Astrocyte (in vitro differentiated cells and primary cell): Measurements from ENCODE around the gene TMEM259.

Source experiments
- EZH2 ChIP-seq: IDR thresholded peaks from 2 replicates; pipeline ENCODE4 v1.6.1; 2012; ENCODE audit warnings: mild to moderate bottlenecking, low read length, inconsistent platforms; ENCODE audit not compliant: insufficient read depth
- TF ChIP-seq, protein P1 (sequence below): IDR thresholded peaks from 2 replicates; pipeline ENCODE4 v1.5.1; 2011; ENCODE audit warnings: low read depth, mild to moderate bottlenecking, inconsistent platforms, low read length, moderate library complexity; ENCODE audit not compliant: insufficient read depth

DNA sequence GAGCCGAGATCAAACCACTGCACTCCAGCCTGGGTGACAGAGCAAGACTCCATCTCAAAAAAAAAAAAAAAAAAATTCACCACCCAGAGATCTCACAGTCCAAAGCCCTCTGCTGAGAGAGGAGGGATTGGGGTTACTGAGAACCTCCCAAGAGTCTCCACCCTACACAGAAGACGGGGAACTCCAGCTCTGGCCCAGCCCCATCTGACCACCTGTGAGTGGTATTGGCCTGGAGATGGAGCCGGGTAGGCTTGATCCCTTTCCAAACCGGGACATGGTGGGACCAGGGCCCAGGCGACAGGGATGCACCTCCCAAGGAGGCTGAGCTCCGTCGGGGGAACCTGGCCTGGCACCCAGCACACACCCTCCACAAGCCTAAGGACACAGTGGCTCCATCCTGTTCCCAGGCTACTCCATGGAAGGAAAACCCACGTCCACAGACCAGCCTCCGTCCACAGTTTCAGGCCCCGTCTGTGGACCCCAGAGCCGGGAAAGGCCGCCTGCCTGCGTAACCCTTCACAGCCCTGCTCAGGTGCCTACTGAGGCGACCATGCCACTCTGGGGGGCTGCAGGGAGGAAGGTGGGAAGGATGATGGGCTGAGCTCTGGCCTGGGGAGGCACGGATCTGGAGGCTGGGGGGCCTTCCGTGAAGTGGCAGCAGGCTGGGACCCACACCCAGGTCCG is 1.8 kb downstream of the TMEM259 start:
- TF ChIP-seq, protein P1, sequence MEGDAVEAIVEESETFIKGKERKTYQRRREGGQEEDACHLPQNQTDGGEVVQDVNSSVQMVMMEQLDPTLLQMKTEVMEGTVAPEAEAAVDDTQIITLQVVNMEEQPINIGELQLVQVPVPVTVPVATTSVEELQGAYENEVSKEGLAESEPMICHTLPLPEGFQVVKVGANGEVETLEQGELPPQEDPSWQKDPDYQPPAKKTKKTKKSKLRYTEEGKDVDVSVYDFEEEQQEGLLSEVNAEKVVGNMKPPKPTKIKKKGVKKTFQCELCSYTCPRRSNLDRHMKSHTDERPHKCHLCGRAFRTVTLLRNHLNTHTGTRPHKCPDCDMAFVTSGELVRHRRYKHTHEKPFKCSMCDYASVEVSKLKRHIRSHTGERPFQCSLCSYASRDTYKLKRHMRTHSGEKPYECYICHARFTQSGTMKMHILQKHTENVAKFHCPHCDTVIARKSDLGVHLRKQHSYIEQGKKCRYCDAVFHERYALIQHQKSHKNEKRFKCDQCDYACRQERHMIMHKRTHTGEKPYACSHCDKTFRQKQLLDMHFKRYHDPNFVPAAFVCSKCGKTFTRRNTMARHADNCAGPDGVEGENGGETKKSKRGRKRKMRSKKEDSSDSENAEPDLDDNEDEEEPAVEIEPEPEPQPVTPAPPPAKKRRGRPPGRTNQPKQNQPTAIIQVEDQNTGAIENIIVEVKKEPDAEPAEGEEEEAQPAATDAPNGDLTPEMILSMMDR, result no peak
- no peak for TF ChIP-seq EZH2
